ENCODE results near the gene DMAC2.

DNA sequence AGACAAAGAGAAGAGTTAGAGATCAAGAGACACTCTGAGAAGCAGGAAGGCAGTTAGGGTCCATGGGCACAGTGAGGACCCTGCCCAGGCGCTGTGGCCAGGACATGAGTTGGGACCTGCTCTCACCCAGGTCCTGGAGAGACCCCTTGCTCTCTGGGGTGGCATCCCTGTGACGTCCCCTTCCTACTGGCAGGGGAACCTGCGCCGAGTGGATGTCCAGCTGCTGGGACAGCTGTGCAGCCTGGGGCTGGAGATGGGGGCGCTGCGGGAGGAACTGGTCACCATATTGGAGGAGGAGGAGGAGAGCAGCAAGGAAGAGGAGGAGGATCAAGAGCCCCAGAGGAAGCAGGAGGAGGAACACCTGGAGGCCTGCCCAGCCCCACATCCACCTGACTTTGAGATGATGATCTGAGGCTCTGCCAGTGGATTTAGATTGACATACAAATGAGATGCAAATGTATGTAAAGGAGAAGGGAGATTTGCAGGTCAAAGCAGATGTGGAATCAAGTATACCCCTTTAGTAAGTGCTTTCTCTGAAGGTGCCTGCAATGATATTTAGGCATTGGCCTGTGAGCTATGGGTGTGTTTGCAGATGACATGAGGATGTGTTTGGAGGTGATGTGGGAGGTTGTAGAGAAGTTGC is 4.2 kb upstream of the DMAC2 start:
- TF ChIP-seq, protein P1, sequence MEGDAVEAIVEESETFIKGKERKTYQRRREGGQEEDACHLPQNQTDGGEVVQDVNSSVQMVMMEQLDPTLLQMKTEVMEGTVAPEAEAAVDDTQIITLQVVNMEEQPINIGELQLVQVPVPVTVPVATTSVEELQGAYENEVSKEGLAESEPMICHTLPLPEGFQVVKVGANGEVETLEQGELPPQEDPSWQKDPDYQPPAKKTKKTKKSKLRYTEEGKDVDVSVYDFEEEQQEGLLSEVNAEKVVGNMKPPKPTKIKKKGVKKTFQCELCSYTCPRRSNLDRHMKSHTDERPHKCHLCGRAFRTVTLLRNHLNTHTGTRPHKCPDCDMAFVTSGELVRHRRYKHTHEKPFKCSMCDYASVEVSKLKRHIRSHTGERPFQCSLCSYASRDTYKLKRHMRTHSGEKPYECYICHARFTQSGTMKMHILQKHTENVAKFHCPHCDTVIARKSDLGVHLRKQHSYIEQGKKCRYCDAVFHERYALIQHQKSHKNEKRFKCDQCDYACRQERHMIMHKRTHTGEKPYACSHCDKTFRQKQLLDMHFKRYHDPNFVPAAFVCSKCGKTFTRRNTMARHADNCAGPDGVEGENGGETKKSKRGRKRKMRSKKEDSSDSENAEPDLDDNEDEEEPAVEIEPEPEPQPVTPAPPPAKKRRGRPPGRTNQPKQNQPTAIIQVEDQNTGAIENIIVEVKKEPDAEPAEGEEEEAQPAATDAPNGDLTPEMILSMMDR (conservative IDR thresholded peaks at IDR 0.05; ENCODE audit: low read depth in 2 of 2): 0 out of 4 replicates have a peak, but pooled peaks of 1 of the 2 experiments have one; percentile 1
- TF ChIP-seq POLR2AphosphoS5 (IDR thresholded peaks at IDR 0.05; ENCODE audit: low read depth) (no peak), EZH2phosphoT487 (IDR thresholded peaks at IDR 0.05; ENCODE audit: unreplicated experiment) (no peak), STAT1 (IDR thresholded peaks at IDR 0.05; ENCODE audit: unreplicated experiment) (no peak), EZH2 (IDR thresholded peaks at IDR 0.05; ENCODE audit: low read depth, unreplicated experiment) (no peak), CREB1 (CRISPR knock-in tag; IDR thresholded peaks at IDR 0.05; ENCODE audit: low read depth) (no peak)
- TF ChIP-seq, protein P2, sequence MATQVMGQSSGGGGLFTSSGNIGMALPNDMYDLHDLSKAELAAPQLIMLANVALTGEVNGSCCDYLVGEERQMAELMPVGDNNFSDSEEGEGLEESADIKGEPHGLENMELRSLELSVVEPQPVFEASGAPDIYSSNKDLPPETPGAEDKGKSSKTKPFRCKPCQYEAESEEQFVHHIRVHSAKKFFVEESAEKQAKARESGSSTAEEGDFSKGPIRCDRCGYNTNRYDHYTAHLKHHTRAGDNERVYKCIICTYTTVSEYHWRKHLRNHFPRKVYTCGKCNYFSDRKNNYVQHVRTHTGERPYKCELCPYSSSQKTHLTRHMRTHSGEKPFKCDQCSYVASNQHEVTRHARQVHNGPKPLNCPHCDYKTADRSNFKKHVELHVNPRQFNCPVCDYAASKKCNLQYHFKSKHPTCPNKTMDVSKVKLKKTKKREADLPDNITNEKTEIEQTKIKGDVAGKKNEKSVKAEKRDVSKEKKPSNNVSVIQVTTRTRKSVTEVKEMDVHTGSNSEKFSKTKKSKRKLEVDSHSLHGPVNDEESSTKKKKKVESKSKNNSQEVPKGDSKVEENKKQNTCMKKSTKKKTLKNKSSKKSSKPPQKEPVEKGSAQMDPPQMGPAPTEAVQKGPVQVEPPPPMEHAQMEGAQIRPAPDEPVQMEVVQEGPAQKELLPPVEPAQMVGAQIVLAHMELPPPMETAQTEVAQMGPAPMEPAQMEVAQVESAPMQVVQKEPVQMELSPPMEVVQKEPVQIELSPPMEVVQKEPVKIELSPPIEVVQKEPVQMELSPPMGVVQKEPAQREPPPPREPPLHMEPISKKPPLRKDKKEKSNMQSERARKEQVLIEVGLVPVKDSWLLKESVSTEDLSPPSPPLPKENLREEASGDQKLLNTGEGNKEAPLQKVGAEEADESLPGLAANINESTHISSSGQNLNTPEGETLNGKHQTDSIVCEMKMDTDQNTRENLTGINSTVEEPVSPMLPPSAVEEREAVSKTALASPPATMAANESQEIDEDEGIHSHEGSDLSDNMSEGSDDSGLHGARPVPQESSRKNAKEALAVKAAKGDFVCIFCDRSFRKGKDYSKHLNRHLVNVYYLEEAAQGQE (IDR thresholded peaks at IDR 0.05; ENCODE audit: unreplicated experiment): no peak
- TF ChIP-seq, protein P3, sequence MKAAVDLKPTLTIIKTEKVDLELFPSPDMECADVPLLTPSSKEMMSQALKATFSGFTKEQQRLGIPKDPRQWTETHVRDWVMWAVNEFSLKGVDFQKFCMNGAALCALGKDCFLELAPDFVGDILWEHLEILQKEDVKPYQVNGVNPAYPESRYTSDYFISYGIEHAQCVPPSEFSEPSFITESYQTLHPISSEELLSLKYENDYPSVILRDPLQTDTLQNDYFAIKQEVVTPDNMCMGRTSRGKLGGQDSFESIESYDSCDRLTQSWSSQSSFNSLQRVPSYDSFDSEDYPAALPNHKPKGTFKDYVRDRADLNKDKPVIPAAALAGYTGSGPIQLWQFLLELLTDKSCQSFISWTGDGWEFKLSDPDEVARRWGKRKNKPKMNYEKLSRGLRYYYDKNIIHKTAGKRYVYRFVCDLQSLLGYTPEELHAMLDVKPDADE (IDR thresholded peaks at IDR 0.05): no peak
